Measurements from ENCODE around the gene GPC5.

DNA sequence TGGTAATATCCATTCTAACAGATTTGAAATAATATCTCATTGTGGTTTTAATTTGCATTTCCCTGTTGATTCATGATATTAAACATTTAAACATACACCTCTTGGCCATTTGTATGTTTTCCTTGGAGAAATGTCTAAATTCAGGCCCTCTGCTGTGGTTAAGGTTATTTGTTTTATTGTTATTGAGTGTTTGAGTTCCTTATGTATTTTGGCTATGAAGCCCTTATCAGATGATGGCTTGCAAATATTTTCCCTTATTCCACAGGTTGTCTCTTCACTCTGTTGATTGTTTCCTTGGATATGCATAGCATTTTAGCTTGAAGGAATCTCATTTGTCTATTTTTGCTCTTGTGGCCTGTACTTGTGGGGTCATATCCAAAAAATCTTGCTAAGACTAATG lies 303.6 kb downstream of the GPC5 start:
- TF ChIP-seq CTCF (conservative IDR thresholded peaks at IDR 0.05; ENCODE audit: low read length) (no peak), EZH2phosphoT487 (IDR thresholded peaks at IDR 0.05; ENCODE audit: borderline replicate concordance, low read depth, low read length) (no peak)

Measured in OCI-LY7 (cell line).